Liver (tissue), 2 donors: ENCODE measurements around the gene HINT2.

Source experiments
- JUND ChIP-seq, 2 donors: IDR thresholded peaks; 2 replicates each; pipeline ENCODE4 v1.6.1; 2016; ENCODE audit warnings: antibody characterized with exemption in 2 of 2
- RXRA ChIP-seq, 2 donors: IDR thresholded peaks; 2 replicates each; pipeline ENCODE4 v1.6.1; 2017 to 2018; ENCODE audit warnings: antibody characterized with exemption in 2 of 2, mild to moderate bottlenecking in 1 of 2
- TAF1 ChIP-seq: conservative IDR thresholded peaks from 2 replicates; pipeline ENCODE4 v1.6.1; 2016; ENCODE audit warnings: antibody characterized with exemption, mild to moderate bottlenecking
- TF ChIP-seq, protein P1 (sequence below): IDR thresholded peaks from 2 replicates; pipeline ENCODE4 v1.6.1; 2016; ENCODE audit warnings: antibody characterized with exemption, mild to moderate bottlenecking
- donor health status: healthy.

DNA sequence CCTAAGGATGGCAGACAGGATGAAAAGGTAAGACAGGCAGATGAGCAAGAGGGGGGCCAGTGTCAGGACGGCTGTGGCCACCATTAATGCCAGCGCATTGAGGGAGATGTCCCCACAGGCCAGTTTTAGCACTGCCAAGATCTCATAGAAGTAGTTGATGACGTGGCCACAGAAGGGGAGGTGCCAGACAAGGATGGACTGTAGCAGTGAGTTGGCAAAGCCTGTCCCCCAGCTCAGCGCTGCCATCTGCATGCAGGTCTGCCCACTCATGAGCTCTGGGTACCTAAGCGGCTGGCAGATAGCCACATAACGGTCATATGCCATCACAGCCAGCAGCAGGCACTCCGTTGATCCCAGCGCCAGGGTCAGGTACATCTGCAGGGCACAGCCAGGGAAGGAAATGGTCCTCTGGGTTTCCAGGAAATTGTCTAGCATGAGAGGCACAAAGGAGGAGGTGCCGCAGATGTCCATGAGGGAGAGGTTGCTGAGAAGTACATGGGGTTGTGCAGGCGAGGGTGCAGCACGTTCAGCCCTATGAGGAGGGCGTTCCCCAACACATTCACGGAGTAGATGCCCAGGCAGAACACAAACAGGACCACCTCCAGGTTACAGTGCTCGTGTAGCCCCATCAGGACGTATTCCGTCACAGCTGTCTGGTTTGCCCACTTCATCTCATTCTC is 44.6 kb upstream of the HINT2 start:
- TF ChIP-seq JUND (IDR thresholded peaks at IDR 0.05) (no peak), TAF1 (no peak), RXRA (IDR thresholded peaks at IDR 0.05) (no peak)
- TF ChIP-seq, protein P1, sequence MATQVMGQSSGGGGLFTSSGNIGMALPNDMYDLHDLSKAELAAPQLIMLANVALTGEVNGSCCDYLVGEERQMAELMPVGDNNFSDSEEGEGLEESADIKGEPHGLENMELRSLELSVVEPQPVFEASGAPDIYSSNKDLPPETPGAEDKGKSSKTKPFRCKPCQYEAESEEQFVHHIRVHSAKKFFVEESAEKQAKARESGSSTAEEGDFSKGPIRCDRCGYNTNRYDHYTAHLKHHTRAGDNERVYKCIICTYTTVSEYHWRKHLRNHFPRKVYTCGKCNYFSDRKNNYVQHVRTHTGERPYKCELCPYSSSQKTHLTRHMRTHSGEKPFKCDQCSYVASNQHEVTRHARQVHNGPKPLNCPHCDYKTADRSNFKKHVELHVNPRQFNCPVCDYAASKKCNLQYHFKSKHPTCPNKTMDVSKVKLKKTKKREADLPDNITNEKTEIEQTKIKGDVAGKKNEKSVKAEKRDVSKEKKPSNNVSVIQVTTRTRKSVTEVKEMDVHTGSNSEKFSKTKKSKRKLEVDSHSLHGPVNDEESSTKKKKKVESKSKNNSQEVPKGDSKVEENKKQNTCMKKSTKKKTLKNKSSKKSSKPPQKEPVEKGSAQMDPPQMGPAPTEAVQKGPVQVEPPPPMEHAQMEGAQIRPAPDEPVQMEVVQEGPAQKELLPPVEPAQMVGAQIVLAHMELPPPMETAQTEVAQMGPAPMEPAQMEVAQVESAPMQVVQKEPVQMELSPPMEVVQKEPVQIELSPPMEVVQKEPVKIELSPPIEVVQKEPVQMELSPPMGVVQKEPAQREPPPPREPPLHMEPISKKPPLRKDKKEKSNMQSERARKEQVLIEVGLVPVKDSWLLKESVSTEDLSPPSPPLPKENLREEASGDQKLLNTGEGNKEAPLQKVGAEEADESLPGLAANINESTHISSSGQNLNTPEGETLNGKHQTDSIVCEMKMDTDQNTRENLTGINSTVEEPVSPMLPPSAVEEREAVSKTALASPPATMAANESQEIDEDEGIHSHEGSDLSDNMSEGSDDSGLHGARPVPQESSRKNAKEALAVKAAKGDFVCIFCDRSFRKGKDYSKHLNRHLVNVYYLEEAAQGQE, result no peak
